ENCODE measurements around the gene TTC4.

DNA sequence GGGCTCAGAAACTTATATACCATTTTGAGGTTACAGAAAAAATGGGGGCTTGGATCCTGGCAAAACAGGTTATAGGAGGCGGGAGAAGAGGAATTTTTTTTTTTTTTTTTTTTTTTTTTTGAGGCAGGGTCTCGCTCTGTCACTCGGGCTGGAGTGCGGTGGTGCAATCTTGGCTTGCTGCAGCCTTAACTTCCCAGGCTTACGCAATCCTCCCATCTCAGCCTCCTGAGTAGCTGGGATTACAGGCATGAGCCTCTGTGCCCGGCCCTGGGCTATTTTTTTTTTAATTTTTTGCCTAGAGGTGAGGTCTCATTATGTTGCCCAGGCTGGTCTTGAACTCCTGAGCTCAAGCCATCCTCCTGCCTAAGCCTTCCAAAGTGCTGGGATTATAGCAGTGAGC, 49.3 kb upstream of the TTC4 start:
- TF ChIP-seq, protein P1, sequence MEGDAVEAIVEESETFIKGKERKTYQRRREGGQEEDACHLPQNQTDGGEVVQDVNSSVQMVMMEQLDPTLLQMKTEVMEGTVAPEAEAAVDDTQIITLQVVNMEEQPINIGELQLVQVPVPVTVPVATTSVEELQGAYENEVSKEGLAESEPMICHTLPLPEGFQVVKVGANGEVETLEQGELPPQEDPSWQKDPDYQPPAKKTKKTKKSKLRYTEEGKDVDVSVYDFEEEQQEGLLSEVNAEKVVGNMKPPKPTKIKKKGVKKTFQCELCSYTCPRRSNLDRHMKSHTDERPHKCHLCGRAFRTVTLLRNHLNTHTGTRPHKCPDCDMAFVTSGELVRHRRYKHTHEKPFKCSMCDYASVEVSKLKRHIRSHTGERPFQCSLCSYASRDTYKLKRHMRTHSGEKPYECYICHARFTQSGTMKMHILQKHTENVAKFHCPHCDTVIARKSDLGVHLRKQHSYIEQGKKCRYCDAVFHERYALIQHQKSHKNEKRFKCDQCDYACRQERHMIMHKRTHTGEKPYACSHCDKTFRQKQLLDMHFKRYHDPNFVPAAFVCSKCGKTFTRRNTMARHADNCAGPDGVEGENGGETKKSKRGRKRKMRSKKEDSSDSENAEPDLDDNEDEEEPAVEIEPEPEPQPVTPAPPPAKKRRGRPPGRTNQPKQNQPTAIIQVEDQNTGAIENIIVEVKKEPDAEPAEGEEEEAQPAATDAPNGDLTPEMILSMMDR (conservative IDR thresholded peaks at IDR 0.05 in 1 of 2, IDR thresholded peaks at IDR 0.05 in 1 of 2; ENCODE audit: extremely low read depth in 1 of 2, insufficient read depth in 1 of 2, low read depth in 1 of 2, low read length in 2 of 2), result no peak
- no peak for TF ChIP-seq EZH2 (IDR thresholded peaks at IDR 0.05; ENCODE audit: borderline replicate concordance, low read length)
